ENCODE data around the gene PACS2. TPM values are rescaled to one million over a fixed set of nuclear protein-coding genes. Genes with fewer than 3 reads are reported as not detected.

Gene PACS2
- total RNA-seq, 2 donors from 2014 or later: 117 to 121 TPM

DNA sequence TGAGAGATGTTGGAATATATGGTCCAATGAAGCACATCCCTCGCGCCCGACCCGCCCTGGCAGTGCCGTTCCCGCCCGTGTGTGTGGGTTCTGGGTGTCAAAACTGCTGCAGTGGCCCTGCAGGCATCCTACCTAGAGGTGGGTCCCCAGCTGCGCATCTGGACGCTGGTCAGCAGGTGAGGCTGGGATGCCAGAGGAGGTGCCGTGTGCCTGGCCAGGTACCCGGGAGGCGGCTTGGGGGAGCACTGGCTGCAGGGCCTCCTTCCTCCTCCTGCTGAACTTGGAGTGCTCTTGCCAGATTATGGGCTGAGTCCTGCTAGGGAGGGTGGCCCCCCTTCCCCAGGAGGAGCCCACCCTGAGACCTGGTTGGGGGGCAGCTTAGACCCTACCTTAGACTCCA is 110.3 kb downstream of the PACS2 start:
- WGBS, 2 experiments (ENCODE audit: insufficient coverage in 1 of 2, insufficient read length in 1 of 2): 97% methylated on average over 10 to 12 of the region's 12 CpGs
- no peak for DNase-seq
- peaks cover 50% of the 10 kb centered on the region for H3K36me3 Mint-ChIP-seq (ENCODE audit: low read depth)

DNA sequence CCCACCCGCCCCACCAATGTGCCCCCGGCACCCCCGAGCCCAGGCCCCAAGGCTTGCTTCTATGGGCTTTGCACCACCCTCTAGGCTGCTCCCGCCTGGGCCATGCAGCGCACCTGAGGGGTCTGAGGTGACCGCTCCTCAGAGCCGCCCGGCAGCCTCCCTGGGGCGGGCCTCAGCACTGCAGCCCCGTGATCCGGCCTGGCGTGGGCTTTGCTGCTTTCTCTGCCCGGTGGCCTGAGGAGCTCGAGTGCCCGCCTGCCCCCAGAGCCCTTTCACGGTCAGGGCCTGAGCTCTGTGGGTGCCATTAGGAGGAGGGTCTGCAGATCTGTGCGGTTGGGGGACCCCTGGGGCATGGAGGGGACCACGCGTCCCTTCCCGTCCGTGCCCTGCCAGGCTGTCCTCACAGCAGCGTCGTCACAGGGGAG is 111.3 kb downstream of the PACS2 start:
- no peak overlapping the region for H3K4me3 ChIP-seq (ENCODE audit: low read length)
- H3K9me3 ChIP-seq (ENCODE audit: control insufficient read depth, low read length): peaks cover 19% of the 10 kb centered on the region
- Mint-ChIP-seq H3K9me3 (peaks cover 4% of the 10 kb centered on the region), H3K4me3 (no peak overlapping the region), H3K36me3 (ENCODE audit: low read depth) (peaks cover 60% of the 10 kb centered on the region), H3K27ac (no peak overlapping the region), H3K4me1 (no peaks in the 10 kb centered on the region), H3K27me3 (ENCODE audit: insufficient read depth) (no peaks in the 10 kb centered on the region)
- no peaks in the 10 kb centered on the region for H3K27me3 ChIP-seq (ENCODE audit: control insufficient read depth, insufficient read depth, low read length, poor library complexity, severe bottlenecking)
- peaks cover 52% of the 10 kb centered on the region for H3K36me3 ChIP-seq (ENCODE audit: control insufficient read depth, insufficient read depth, low read length)
- H3K27ac ChIP-seq (ENCODE audit: low read depth, low read length): no peak overlapping the region
- no peak overlapping the region for H3K9ac ChIP-seq (ENCODE audit: extremely low read depth, low read length, poor library complexity, severe bottlenecking)
- TF ChIP-seq, protein P1, sequence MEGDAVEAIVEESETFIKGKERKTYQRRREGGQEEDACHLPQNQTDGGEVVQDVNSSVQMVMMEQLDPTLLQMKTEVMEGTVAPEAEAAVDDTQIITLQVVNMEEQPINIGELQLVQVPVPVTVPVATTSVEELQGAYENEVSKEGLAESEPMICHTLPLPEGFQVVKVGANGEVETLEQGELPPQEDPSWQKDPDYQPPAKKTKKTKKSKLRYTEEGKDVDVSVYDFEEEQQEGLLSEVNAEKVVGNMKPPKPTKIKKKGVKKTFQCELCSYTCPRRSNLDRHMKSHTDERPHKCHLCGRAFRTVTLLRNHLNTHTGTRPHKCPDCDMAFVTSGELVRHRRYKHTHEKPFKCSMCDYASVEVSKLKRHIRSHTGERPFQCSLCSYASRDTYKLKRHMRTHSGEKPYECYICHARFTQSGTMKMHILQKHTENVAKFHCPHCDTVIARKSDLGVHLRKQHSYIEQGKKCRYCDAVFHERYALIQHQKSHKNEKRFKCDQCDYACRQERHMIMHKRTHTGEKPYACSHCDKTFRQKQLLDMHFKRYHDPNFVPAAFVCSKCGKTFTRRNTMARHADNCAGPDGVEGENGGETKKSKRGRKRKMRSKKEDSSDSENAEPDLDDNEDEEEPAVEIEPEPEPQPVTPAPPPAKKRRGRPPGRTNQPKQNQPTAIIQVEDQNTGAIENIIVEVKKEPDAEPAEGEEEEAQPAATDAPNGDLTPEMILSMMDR (conservative IDR thresholded peaks at IDR 0.05): no peak
- H3K4me1 ChIP-seq (ENCODE audit: control insufficient read depth, insufficient read depth, low read length): no peaks in the 10 kb centered on the region
- DNase-seq: peak; percentile 36
- 92 to 99% methylated on average over 12 to 22 of the region's 23 CpGs for WGBS, 2 experiments (ENCODE audit: insufficient coverage in 1 of 2, insufficient read length in 1 of 2)

More for the DNA sequence above, 110.3 kb downstream of the PACS2 start:
- H3K9me3 Mint-ChIP-seq: peaks cover 3% of the 10 kb centered on the region
- peaks cover 13% of the 10 kb centered on the region for H3K9me3 ChIP-seq (ENCODE audit: control insufficient read depth, low read length)
- TF ChIP-seq, protein P1 (conservative IDR thresholded peaks at IDR 0.05): no peak
- H3K4me3 Mint-ChIP-seq: no peak overlapping the region
- no peak overlapping the region for H3K27ac ChIP-seq (ENCODE audit: low read depth, low read length)
- peaks cover 42% of the 10 kb centered on the region for H3K36me3 ChIP-seq (ENCODE audit: control insufficient read depth, insufficient read depth, low read length)
- no peak overlapping the region for H3K4me3 ChIP-seq (ENCODE audit: low read length)
- H3K4me1 Mint-ChIP-seq: no peaks in the 10 kb centered on the region
- H3K4me1 ChIP-seq (ENCODE audit: control insufficient read depth, insufficient read depth, low read length): no peaks in the 10 kb centered on the region
- H3K27me3 ChIP-seq (ENCODE audit: control insufficient read depth, insufficient read depth, low read length, poor library complexity, severe bottlenecking): no peaks in the 10 kb centered on the region
- H3K27me3 Mint-ChIP-seq (ENCODE audit: insufficient read depth): no peaks in the 10 kb centered on the region
- no peak overlapping the region for H3K27ac Mint-ChIP-seq
- no peak overlapping the region for H3K9ac ChIP-seq (ENCODE audit: extremely low read depth, low read length, poor library complexity, severe bottlenecking)

DNA sequence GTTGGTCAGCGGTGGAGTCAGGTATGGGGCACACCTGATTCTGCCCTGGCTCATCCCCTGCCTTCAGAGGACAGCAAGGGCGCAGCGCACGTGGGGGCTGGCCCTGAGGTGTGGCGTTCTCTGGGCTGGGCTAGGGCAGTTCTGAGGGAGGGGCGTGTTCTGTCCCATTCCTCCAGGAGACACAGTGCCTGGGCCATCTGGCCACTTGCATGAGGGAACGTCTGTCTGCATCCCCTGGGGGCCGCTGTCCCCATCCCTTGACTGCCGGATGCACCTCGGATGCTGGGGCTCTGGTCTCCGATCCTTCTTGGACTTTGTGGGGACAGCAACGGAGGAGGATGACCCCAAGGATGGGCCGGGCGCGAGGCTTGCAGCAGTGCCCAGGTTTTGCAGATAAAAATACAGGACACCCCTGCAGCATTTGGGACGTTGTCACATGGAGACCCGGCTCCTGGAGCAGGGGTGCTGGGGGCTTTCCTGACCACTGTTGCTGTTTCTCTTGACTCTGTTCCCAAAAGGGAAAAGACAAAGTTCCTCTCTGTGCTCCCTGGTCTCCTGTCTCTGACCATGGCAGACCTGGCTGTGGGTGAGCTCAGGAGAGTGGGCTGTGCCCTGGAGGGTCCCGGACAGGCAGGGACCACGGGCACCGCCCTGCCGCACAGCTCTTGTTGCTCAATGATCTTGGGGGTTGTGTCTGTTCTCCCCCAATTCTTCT is 112.0 kb downstream of the PACS2 start:
- H3K4me3 ChIP-seq (ENCODE audit: low read length): no peak overlapping the region
- H3K4me1 Mint-ChIP-seq: no peaks in the 10 kb centered on the region
- no peaks in the 10 kb centered on the region for H3K4me1 ChIP-seq (ENCODE audit: control insufficient read depth, insufficient read depth, low read length)
- peaks cover 66% of the 10 kb centered on the region for H3K36me3 Mint-ChIP-seq (ENCODE audit: low read depth)
- H3K27ac ChIP-seq (ENCODE audit: low read depth, low read length): no peak overlapping the region
- H3K36me3 ChIP-seq (ENCODE audit: control insufficient read depth, insufficient read depth, low read length): peaks cover 56% of the 10 kb centered on the region
- 95 to 97% methylated on average over 20 to 21 of the region's 21 CpGs for WGBS, 2 experiments (ENCODE audit: insufficient coverage in 1 of 2, insufficient read length in 1 of 2)
- TF ChIP-seq, protein P1 (conservative IDR thresholded peaks at IDR 0.05): no peak
- no peak overlapping the region for H3K4me3 Mint-ChIP-seq
- peaks cover 19% of the 10 kb centered on the region for H3K9me3 ChIP-seq (ENCODE audit: control insufficient read depth, low read length)
- peaks cover 10% of the 10 kb centered on the region for H3K9me3 Mint-ChIP-seq
- no peaks in the 10 kb centered on the region for H3K27me3 Mint-ChIP-seq (ENCODE audit: insufficient read depth)
- H3K9ac ChIP-seq (ENCODE audit: extremely low read depth, low read length, poor library complexity, severe bottlenecking): no peak overlapping the region
- no peaks in the 10 kb centered on the region for H3K27me3 ChIP-seq (ENCODE audit: control insufficient read depth, insufficient read depth, low read length, poor library complexity, severe bottlenecking)
- DNase-seq: peak; percentile 37
- H3K27ac Mint-ChIP-seq: no peak overlapping the region
